IgD-negative memory B cell (primary cell): ENCODE results near the gene DCLK2. TPM values are rescaled to one million over a fixed set of nuclear protein-coding genes. Genes with fewer than 3 reads are reported as not detected.
A peak's percentile ranks its signal among the peaks of the same experiment; 100 is the strongest.

Experiments
- H3K27ac Mint-ChIP-seq, 3 donors: one replicate each; pipeline ENCODE4 v1.8.0; 2020 to 2022; ENCODE audit warnings: mild to moderate bottlenecking in 3 of 3, mixed read lengths in 3 of 3, moderate library complexity in 1 of 3
- H3K27me3 Mint-ChIP-seq: one replicate; pipeline ENCODE4 v1.8.0; 2021; ENCODE audit warnings: mixed read lengths
- H3K36me3 Mint-ChIP-seq: one replicate; pipeline ENCODE4 v1.8.0; 2020; ENCODE audit warnings: mild to moderate bottlenecking, mixed read lengths
- H3K4me1 Mint-ChIP-seq, 3 donors: one replicate each; pipeline ENCODE4 v1.8.0; 2020 to 2022; ENCODE audit warnings: mixed read lengths in 3 of 3, mild to moderate bottlenecking in 1 of 3
- H3K4me3 Mint-ChIP-seq, 4 donors: one replicate each; pipeline ENCODE4 v1.8.0; 2020 to 2022; ENCODE audit warnings: mild to moderate bottlenecking in 4 of 4, mixed read lengths in 4 of 4, moderate library complexity in 3 of 4
- H3K9me3 Mint-ChIP-seq, 3 donors: one replicate each; pipeline ENCODE4 v1.8.0; 2020 to 2021; ENCODE audit warnings: mixed read lengths in 3 of 3, mild to moderate bottlenecking in 1 of 3
- polyA plus RNA-seq: library from polyadenylated mRNA; unstranded; fragments of 300-500 nt; fragmentation: Illumina TruSeq; gene quantifications from one replicate; pipeline ENCODE4 v1.2.3, GENCODE V29; 2021

Gene DCLK2
- polyA plus RNA-seq = 2.3 TPM

DNA sequence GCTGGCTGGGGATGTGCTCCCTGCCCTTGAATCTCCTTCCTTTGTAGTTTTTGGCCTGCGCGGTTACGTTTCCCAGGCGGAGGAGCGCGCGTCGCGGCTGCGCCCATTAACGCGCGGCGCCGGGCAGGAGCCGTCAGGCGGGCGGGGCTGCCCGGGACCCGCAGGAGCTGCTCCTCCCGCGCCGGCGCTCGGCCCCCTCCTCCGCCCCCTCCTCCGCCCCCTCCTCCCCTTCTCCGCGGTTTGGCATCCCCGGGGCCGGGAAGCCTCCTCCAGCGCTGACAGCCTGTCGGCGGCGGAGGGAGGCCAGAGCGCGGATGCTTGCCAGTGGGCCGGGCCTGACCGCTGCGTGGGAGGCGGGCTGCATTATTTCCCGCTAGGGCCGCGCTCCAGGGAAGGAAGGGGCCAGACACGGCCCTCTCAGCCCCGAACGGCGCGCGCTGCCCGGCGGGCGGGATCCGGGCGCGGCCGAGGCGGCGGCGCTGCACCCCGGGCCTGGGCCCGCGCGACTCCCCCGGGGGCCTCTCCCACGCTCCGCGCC is at the start of gene DCLK2:
Gene DCLK2, plus strand, starts transcription at position 405 of the 538 bp plus-strand sequence. CDS start 583 bp downstream, outside the sequence.
- Mint-ChIP-seq H3K27me3 (peaks cover 23% of the 10 kb centered on the region), H3K27ac (peak within 1 kb of the TSS in 2 of 3 donors; percentile 90 to 93), H3K9me3 (peaks cover 0 to 3% (median 0%) of the 10 kb centered on the region in 3 donors), H3K4me1 (peaks cover 7 to 24% (median 16%) of the 10 kb centered on the region in 3 donors), H3K36me3 (no peaks in the 10 kb centered on the region), H3K4me3 (peak within 1 kb of the TSS; percentile 85 to 99 (median 88))

GRCh38 chr4:150032541-150032940 is 45.7 kb upstream of the DCLK2 start:
- no peak overlapping the region for H3K4me3 Mint-ChIP-seq
- H3K27me3 Mint-ChIP-seq = peaks cover 6% of the 10 kb centered on the region
- no peaks in the 10 kb centered on the region for H3K4me1 Mint-ChIP-seq
- no peak overlapping the region for H3K27ac Mint-ChIP-seq
- no peaks in the 10 kb centered on the region for H3K36me3 Mint-ChIP-seq
- peaks cover 5 to 10% (median 6%) of the 10 kb centered on the region in 3 donors for H3K9me3 Mint-ChIP-seq

DNA sequence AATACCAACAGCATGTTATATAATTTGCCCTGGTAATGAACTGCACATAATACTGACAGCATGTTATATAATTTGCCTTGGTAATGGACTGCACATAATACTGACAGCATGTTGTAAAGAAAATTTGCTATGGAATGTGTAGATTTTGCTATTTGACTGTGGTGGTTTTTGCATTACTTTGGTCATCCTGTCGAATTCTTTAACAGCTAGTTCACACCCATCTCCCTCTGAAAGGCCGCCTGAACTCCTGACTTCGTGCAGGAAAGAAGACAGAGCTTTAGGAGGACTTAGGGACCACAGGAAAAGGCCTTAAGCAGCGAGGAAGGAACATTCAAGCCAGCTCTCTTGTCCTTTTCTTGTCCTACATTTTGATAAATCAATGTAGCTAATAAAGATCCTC is 45.2 kb upstream of the DCLK2 start:
- Mint-ChIP-seq H3K4me3 (no peak overlapping the region), H3K27me3 (peaks cover 6% of the 10 kb centered on the region), H3K27ac (no peak overlapping the region), H3K4me1 (peaks cover 0 to under 1% (median 0%) of the 10 kb centered on the region in 3 donors), H3K36me3 (no peaks in the 10 kb centered on the region), H3K9me3 (peaks cover 2 to 7% (median 5%) of the 10 kb centered on the region in 3 donors)

DNA sequence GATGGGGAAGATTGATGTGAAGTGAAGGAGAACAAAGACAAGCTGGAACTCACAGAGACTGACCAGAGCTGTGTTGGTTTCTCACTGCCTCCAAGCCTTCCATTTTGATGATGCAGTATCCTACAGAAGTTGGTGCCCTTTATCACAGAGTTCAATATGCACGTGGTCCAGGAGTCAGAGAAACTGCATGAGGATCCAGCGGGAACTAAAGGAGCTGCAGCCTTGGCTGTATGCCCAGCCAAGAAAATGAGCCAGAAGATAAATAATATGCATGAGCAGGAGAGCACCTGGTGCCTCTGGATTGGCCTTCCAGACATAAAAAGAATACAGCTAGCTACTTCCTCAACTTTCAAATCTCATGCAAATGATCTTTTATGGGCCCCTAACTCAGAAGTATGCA is 44.3 kb upstream of the DCLK2 start:
- no peaks in the 10 kb centered on the region for H3K36me3 Mint-ChIP-seq
- H3K4me3 Mint-ChIP-seq = no peak overlapping the region
- peaks cover 6 to 8% (median 7%) of the 10 kb centered on the region in 3 donors for H3K4me1 Mint-ChIP-seq
- H3K9me3 Mint-ChIP-seq = peaks cover 2 to 7% (median 5%) of the 10 kb centered on the region in 3 donors
- no peak overlapping the region for H3K27ac Mint-ChIP-seq
- H3K27me3 Mint-ChIP-seq = peaks cover 6% of the 10 kb centered on the region

DNA sequence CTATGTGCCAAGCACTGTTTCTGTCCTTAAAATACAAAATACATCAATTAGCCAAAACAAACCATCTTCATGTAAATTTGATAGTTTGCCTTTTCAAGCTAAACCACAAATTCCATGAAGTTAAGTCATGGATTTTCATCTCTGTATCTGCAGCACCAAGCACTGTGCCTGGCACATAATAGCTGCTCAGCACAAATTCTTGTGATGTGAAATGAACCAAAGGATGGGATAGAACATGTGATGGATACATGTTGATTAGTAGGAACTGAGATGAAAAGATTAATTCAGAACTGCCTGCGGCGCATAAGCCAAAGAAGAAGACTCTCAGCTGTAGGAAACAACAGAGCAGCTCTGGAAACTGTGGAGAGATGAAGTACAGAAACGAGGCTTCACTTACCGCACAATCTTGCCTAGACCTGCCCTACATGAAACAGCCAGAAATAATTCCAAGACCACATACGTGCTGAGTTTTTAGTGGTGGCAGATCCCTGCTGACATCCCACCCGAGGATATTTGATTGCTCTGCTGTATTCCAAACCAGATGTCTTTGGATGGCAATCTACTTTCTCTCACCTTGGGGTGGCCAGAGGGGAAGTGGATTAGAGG is 40.9 kb upstream of the DCLK2 start:
- Mint-ChIP-seq H3K36me3 (no peaks in the 10 kb centered on the region), H3K4me1 (peaks cover 15 to 23% (median 22%) of the 10 kb centered on the region in 3 donors), H3K27ac (no peak overlapping the region), H3K4me3 (no peak overlapping the region), H3K27me3 (peaks cover 9% of the 10 kb centered on the region), H3K9me3 (peaks cover 0 to 7% (median 5%) of the 10 kb centered on the region in 3 donors)

DNA sequence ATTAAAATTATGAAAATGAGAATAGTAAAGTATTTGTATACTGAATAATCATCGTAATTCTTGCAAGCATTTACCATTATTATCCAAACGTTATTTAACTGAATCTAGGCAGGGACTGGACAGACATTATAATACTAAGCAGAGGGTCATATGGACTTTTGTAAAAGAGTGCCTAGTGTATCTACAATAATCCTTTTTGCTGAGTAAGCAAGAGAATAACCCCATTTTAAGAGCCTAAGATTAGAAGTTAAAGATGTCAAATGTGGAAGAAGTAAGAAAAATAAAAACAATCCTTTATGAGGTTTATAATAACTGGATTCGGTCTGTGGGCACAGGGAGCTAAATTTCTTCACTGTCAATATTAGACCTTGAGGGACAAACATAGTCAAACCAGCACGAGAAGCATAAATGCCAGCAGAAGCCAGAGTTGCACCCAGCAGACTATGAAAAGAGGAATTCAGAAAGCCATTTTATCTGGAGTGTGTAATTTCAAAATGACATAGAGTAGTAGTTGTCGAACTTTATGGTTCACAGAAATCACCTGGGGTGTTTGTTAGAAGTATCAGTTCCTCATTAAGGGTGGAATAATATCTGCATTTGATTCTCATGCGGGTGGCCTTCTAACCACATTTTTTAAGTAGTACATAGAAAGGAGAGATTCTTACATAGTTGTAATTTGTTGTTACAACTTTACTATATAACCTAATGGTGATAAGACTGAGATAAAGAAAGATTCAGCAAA is 39.7 kb upstream of the DCLK2 start:
- no peaks in the 10 kb centered on the region for H3K36me3 Mint-ChIP-seq

DNA sequence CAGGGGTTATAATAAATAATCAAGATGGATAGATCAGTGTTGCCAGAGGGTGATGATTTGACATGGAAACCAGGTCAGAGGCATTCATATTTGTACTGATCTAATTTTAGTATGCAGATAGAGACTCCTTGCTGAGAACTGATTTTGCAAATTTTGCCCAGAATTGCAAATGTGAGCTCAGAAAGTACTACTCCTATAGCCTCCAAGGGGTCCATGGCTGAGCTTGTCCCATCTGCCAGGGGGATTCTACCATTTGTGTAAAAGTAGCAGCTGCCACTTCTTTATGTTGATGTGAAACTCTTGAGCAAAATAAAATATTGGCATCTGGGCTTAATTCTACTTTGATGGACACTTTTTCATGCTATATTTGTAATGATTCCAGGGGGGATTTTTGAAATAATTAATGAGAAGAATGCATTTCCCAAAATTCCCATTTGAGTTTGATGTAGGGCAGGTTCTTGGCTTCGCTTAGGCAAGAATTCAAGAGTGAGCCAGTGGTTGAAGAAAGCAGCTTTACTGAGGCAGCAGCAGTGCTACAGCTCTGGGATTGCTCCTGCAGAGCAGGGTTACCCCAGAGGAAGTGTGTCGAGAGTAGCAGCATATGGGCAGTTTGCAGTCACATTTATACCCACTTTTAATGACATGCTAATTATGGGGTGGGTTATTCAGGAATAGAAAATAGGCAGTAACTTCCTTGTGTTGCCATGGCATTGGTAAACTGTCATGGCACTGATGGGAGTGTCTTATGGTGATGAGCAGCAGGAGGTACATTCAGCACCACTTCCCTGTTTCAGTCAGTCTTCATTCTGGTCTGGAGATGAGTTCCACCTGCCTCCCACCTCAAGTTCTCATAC is 38.7 kb upstream of the DCLK2 start:
- Mint-ChIP-seq H3K4me3 (peak overlapping the region in 3 of 4 donors; percentile 5 to 81 (median 9)), H3K9me3 (peaks cover 0 to 7% (median 5%) of the 10 kb centered on the region in 3 donors), H3K36me3 (no peaks in the 10 kb centered on the region), H3K27me3 (peaks cover 3% of the 10 kb centered on the region), H3K27ac (peak overlapping the region in 2 of 3 donors; percentile 4 to 60), H3K4me1 (peaks cover 15 to 23% (median 22%) of the 10 kb centered on the region in 3 donors)

More for the DNA sequence above, 39.7 kb upstream of the DCLK2 start:
- peaks cover 8% of the 10 kb centered on the region for H3K27me3 Mint-ChIP-seq
- peak overlapping the region in 2 of 3 donors; percentile 4 to 60 for H3K27ac Mint-ChIP-seq
- H3K4me3 Mint-ChIP-seq = peak overlapping the region in 3 of 4 donors; percentile 2 to 81 (median 5)
- peaks cover 15 to 23% (median 22%) of the 10 kb centered on the region in 3 donors for H3K4me1 Mint-ChIP-seq
- peaks cover 0 to 7% (median 5%) of the 10 kb centered on the region in 3 donors for H3K9me3 Mint-ChIP-seq

GRCh38 chr4:150044517-150044916 is 33.7 kb upstream of the DCLK2 start:
- peaks cover 6 to 10% (median 8%) of the 10 kb centered on the region in 3 donors for H3K4me1 Mint-ChIP-seq
- no peaks in the 10 kb centered on the region for H3K36me3 Mint-ChIP-seq
- peaks cover 4% of the 10 kb centered on the region for H3K27me3 Mint-ChIP-seq
- H3K9me3 Mint-ChIP-seq = no peaks in the 10 kb centered on the region
- H3K27ac Mint-ChIP-seq = no peak overlapping the region
- no peak overlapping the region for H3K4me3 Mint-ChIP-seq

- no peaks in the 10 kb centered on the region for H3K36me3 Mint-ChIP-seq
- H3K9me3 Mint-ChIP-seq = no peaks in the 10 kb centered on the region
- no peak overlapping the region for H3K4me3 Mint-ChIP-seq
- H3K27ac Mint-ChIP-seq = no peak overlapping the region
- H3K27me3 Mint-ChIP-seq = peaks cover 4% of the 10 kb centered on the region
- peaks cover 0 to under 1% (median 0%) of the 10 kb centered on the region in 3 donors for H3K4me1 Mint-ChIP-seq
Measured at GRCh38 chr4:150045410-150045809, 32.8 kb upstream of the DCLK2 start.

GRCh38 chr4:150046728-150047217 is 31.5 kb upstream of the DCLK2 start:
- Mint-ChIP-seq H3K36me3 (no peaks in the 10 kb centered on the region), H3K4me3 (no peak overlapping the region), H3K27ac (no peak overlapping the region), H3K9me3 (no peaks in the 10 kb centered on the region), H3K27me3 (peaks cover 1% of the 10 kb centered on the region), H3K4me1 (no peaks in the 10 kb centered on the region)

GRCh38 chr4:150047546-150047945 is 30.7 kb upstream of the DCLK2 start:
- H3K27ac Mint-ChIP-seq = no peak overlapping the region
- no peaks in the 10 kb centered on the region for H3K4me1 Mint-ChIP-seq
- no peaks in the 10 kb centered on the region for H3K36me3 Mint-ChIP-seq
- no peaks in the 10 kb centered on the region for H3K9me3 Mint-ChIP-seq
- no peak overlapping the region for H3K4me3 Mint-ChIP-seq
- H3K27me3 Mint-ChIP-seq = peaks cover 1% of the 10 kb centered on the region

DNA sequence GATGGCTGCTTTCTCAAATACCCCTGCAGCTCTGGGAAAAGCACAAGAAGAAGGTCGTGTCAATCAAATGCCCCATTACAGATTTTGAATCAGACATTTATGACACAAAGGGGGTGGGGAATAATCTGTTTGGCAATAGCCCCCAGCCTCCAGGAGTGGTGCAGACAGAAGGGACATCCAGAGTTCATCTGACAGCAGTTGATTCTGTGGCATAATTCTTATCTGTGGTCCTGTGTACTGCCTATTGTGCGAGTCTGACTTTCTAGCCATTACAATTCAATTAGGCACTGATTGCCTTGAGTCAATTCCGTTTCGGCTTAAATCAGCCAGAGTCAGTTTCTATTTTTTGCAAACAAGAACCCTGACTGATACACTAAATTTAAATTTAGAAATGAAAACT is 28.6 kb upstream of the DCLK2 start:
- Mint-ChIP-seq H3K27ac (no peak overlapping the region), H3K27me3 (peaks cover 1% of the 10 kb centered on the region), H3K4me1 (no peaks in the 10 kb centered on the region), H3K36me3 (no peaks in the 10 kb centered on the region), H3K4me3 (no peak overlapping the region), H3K9me3 (no peaks in the 10 kb centered on the region)

DNA sequence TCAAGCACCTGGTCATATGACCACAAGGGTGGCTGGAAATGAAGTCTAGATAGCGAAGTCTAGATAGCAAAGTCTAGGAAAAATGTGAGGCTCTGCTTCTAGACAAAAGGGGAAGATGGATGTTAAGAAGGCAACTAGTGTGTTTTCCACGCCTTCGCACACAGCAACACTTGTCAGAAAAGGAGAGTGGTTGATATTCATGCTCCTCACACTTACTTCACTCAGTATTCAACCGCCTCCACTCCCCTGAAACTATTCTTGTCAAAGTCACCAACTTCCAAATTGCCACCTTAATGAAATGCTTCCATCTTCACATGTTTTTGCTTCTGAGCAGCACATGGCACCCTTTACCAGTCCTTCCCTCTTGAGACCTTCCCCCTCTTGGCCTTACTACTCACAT is 27.7 kb upstream of the DCLK2 start:
- no peaks in the 10 kb centered on the region for H3K9me3 Mint-ChIP-seq
- no peak overlapping the region for H3K27ac Mint-ChIP-seq
- peaks cover 1% of the 10 kb centered on the region for H3K27me3 Mint-ChIP-seq
- H3K36me3 Mint-ChIP-seq = no peaks in the 10 kb centered on the region
- H3K4me3 Mint-ChIP-seq = no peak overlapping the region
- no peaks in the 10 kb centered on the region for H3K4me1 Mint-ChIP-seq

DNA sequence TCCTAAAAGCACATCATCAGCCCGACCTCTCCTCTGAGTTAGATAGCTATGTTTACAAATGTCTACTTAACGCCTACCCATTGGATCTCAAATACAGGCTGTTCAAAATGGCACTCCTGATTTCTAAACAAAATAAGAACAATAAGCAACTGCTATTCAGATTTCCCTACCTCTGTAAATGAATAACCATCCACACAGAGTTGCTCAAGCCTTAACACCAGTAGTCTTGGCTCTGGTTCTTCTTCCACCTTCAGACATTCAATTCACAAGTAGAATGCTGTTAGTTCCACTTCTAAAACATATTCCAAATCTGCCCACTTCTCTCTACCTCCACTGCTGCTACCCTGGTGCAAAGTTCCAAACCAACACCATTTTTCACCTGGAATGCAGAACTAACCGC is 27.1 kb upstream of the DCLK2 start:
- Mint-ChIP-seq H3K9me3 (peaks cover 0 to 4% (median 2%) of the 10 kb centered on the region in 3 donors), H3K4me1 (no peaks in the 10 kb centered on the region), H3K36me3 (no peaks in the 10 kb centered on the region), H3K27ac (no peak overlapping the region), H3K4me3 (no peak overlapping the region), H3K27me3 (no peaks in the 10 kb centered on the region)
